Measurements from ENCODE around the gene FERMT3.

- no peak for TF ChIP-seq CTCF (IDR thresholded peaks at IDR 0.05 in 4 of 5, conservative IDR thresholded peaks at IDR 0.05 in 1 of 5)
- TF ChIP-seq POLR2A (IDR thresholded peaks at IDR 0.05) = no peak
These were observed 23.2 kb downstream of the FERMT3 start for GRCh38 chr11:64229744-64230170.

Data from gastrocnemius medialis (tissue), 4 donors.